ENCODE measurements around the gene GSPT1.

The GSPT1 gene

DNA sequence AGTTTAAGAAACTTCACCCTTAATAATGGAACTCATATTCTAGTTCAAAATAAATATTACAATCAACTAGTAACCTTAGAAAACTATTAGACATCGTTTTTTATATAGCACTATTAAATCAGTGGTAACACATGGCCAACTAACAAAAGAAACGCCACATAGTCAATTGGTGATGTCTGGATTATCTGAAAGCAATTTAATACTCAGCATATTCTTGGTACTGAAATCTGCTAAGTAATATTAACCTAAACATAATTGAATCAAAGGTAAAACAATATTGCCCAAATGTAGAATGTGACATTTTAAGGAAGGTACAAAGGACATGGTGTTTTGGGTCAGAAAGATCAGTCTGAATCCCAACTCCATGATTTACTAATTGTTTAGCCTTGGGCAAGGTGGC lies 53.3 kb downstream of the GSPT1 start:
- Histone ChIP-seq H3K9me3 (ENCODE audit: control insufficient read depth, low read length) (no peaks in the 10 kb centered on the region), H3K4me3 (ENCODE audit: insufficient read depth, low read depth, low read length, poor library complexity, severe bottlenecking) (no peak overlapping the region), H3K27me3 (replicated peaks; ENCODE audit: control insufficient read depth, insufficient read depth, low read length, poor library complexity, severe bottlenecking) (no peaks in the 10 kb centered on the region), H3K4me1 (ENCODE audit: control insufficient read depth, insufficient read depth, low read length, poor library complexity, severe bottlenecking) (no peaks in the 10 kb centered on the region), H3K27ac (ENCODE audit: insufficient read depth, low read length, poor library complexity, severe bottlenecking) (no peak overlapping the region), H3K36me3 (ENCODE audit: control insufficient read depth, insufficient read depth, low read length) (no peaks in the 10 kb centered on the region)
- no peak for DNase-seq

DNA sequence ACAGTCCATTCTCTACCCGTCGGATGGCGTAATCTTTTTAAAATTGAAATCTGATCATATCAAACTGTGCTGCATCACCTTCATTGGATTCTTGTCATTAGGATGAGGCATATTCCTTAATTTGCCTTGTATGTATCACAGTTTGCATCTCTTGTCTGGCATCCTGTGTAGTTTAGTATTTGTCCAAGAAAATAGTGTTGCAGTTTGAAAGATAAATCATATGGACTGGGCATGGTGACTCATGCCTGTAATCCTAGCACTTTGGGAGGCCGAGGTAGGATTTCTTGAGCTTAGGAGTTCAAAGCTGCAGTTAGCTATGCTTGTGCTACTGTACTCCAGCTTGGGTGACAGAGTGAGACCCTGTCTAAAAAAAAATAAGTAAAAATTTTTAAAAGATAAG lies 58.6 kb downstream of the GSPT1 start:
- DNase-seq: no peak
- Histone ChIP-seq H3K36me3 (ENCODE audit: control insufficient read depth, insufficient read depth, low read length) (no peaks in the 10 kb centered on the region), H3K27ac (ENCODE audit: insufficient read depth, low read length, poor library complexity, severe bottlenecking) (no peak overlapping the region), H3K27me3 (replicated peaks; ENCODE audit: control insufficient read depth, insufficient read depth, low read length, poor library complexity, severe bottlenecking) (no peaks in the 10 kb centered on the region), H3K9me3 (ENCODE audit: control insufficient read depth, low read length) (no peaks in the 10 kb centered on the region), H3K4me1 (ENCODE audit: control insufficient read depth, insufficient read depth, low read length, poor library complexity, severe bottlenecking) (peaks cover 9% of the 10 kb centered on the region), H3K4me3 (ENCODE audit: insufficient read depth, low read depth, low read length, poor library complexity, severe bottlenecking) (no peak overlapping the region)

DNA sequence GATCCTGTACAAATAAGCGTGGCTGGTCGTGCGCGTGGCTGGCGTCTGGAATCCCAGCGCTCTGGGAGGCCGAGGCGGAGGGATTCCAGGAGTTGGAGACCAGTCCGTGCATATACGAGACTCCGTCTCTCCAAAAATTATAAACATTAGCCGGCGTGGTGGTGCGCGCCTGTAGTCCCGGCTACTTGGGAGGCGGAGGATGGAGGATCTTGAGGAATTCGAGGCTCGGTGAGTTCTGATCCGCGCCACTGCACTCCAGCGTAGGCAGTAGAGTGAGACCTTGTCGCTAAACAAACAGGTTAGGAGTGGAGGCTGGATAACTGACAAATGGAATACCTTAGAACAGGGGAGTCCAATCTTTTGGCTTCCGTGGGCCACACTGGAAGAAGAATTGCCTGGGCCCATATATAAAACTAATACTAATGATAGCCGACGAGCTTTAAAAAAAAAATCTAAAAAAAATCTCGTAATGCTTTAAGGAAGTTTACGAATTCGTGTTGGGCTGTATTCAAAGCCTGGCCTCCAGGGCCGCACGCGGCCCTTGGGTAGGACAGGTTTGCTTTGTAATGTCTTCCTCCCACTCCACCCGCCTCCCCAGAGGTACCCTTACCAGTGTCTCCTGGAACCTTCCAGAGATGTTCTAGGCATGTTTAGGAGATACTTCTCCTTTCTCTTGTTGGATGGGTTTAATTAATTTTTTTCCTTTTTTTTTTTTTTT lies 63.5 kb downstream of the GSPT1 start:
- no peak for DNase-seq
- Histone ChIP-seq H3K9me3 (ENCODE audit: control insufficient read depth, low read length) (no peaks in the 10 kb centered on the region), H3K27me3 (replicated peaks; ENCODE audit: control insufficient read depth, insufficient read depth, low read length, poor library complexity, severe bottlenecking) (no peaks in the 10 kb centered on the region), H3K27ac (ENCODE audit: insufficient read depth, low read length, poor library complexity, severe bottlenecking) (peak overlapping the region; percentile 93), H3K4me3 (ENCODE audit: insufficient read depth, low read depth, low read length, poor library complexity, severe bottlenecking) (peak overlapping the region; percentile 98), H3K36me3 (ENCODE audit: control insufficient read depth, insufficient read depth, low read length) (peaks cover 16% of the 10 kb centered on the region), H3K4me1 (ENCODE audit: control insufficient read depth, insufficient read depth, low read length, poor library complexity, severe bottlenecking) (peaks cover 17% of the 10 kb centered on the region)

DNA sequence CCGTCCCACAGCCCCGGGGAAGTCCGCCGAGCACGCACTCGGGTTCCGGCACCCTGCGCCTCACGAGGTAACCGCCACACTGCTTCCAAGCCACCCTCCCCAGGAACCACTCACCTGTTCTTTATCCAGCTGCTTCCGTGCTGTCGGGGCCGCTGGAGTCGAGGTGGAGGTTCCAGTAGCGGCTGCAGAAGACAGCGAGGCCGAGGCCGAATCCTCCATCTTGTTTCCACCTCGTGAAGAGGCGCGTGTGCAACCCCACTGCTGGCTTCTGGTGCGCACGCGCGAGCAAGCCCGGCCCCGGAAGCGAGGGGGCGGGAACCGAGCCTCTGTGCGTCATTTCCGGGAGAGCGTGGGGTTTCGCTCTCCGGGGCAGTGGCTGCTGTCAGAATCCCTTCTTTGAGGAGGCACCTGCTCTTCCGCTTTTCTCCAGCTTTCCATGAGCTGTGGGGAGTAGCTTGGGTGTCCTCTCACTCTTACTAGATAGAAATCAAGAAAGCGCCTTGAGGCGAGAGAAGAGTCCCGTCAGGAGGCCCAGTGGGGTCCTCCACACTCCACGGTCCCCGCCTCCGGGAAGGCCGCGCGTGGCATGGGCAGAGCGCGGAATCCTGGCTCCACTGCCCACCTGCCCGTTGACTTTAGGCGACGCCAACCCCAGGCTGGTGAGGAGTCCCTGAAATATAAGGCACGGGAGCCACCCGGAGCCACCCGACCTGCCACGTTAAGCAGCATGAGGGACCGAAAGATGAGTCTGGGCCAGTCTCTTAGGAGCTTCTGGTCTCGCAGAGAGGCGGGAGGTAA lies 64.3 kb downstream of the GSPT1 start, which contains the start of gene RSL1D1:
RSL1D1 (minus strand) TSS at position 249 of the 798 bp plus-strand sequence; CDS start at position 219, 30 bp downstream.
- Histone ChIP-seq H3K27ac (ENCODE audit: insufficient read depth, low read length, poor library complexity, severe bottlenecking) (peak within 1 kb of the TSS; percentile 93), H3K4me1 (ENCODE audit: control insufficient read depth, insufficient read depth, low read length, poor library complexity, severe bottlenecking) (peaks cover 17% of the 10 kb centered on the region), H3K4me3 (ENCODE audit: insufficient read depth, low read depth, low read length, poor library complexity, severe bottlenecking) (peak within 1 kb of the TSS; percentile 98), H3K9me3 (ENCODE audit: control insufficient read depth, low read length) (no peaks in the 10 kb centered on the region), H3K27me3 (replicated peaks; ENCODE audit: control insufficient read depth, insufficient read depth, low read length, poor library complexity, severe bottlenecking) (no peaks in the 10 kb centered on the region), H3K36me3 (ENCODE audit: control insufficient read depth, insufficient read depth, low read length) (peaks cover 23% of the 10 kb centered on the region)
- peak; percentile 86 to 87 (median 87) for DNase-seq

DNA sequence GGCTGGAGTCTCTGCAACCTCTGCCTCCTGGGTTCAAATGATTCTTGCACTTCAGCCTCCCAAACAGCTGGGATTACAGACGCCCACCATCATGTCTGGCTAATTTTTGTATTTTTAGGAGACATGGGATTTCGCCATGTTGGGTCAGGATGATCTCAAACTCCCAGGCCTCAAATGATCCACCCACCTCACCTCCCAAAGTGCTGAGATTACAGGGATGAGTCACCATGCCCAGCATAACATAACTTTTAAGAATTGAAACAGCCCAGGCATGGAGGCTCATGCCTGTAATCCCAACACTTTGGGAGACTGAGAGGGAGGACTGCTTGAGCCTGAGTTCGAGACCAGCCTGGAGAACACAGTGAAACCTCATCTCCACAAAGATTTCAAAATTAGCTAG lies 66.9 kb downstream of the GSPT1 start:
- Histone ChIP-seq H3K27me3 (replicated peaks; ENCODE audit: control insufficient read depth, insufficient read depth, low read length, poor library complexity, severe bottlenecking) (no peaks in the 10 kb centered on the region), H3K27ac (ENCODE audit: insufficient read depth, low read length, poor library complexity, severe bottlenecking) (no peak overlapping the region), H3K9me3 (ENCODE audit: control insufficient read depth, low read length) (no peaks in the 10 kb centered on the region), H3K36me3 (ENCODE audit: control insufficient read depth, insufficient read depth, low read length) (peaks cover 49% of the 10 kb centered on the region), H3K4me1 (ENCODE audit: control insufficient read depth, insufficient read depth, low read length, poor library complexity, severe bottlenecking) (peaks cover 12% of the 10 kb centered on the region), H3K4me3 (ENCODE audit: insufficient read depth, low read depth, low read length, poor library complexity, severe bottlenecking) (no peak overlapping the region)
- no peak for DNase-seq

DNA sequence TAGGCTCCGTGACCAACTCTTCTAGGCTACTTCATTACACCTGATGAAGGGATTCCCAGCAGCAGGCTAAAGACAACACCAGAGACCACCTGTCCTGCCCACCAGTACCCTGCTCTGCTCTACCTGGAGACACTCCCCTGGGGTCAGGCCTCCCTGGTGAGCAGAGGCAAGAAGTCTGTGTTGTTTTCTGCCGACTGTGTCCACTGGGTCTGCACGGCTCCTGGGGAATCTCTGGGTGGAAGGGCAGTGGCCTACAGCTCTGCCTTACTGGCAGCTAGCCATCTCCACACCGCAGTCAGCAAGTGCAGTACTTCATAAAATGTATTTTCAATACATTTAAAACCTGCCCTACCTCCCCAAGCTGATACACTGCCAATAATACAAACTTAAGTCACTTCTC lies 71.3 kb downstream of the GSPT1 start:
- peaks cover 86% of the 10 kb centered on the region for H3K36me3 ChIP-seq (ENCODE audit: control insufficient read depth, insufficient read depth, low read length)

DNA sequence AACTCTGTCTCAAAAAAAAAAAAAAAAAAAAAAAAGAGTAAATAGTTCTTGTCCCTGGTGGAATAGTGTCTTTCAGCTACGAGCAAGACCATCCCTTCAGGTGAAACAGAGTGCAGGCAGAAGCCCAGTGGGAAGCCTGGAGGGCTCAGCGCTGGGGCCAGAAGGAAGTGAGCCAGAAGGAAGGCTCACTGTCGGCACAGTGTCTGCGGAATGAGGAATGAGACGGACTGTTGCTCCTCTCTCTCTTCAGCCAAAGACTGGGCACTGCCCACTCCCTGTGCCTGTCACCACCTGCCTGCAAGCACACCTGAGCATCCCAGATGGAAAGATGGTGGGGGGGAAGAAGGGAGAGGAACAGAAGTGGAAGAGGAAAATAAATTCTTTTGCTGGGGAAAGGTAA lies 71.9 kb downstream of the GSPT1 start:
- no peak overlapping the region for H3K27ac ChIP-seq (ENCODE audit: insufficient read depth, low read length, poor library complexity, severe bottlenecking)
- H3K4me1 ChIP-seq (ENCODE audit: control insufficient read depth, insufficient read depth, low read length, poor library complexity, severe bottlenecking): no peaks in the 10 kb centered on the region
- no peak for DNase-seq
- H3K9me3 ChIP-seq (ENCODE audit: control insufficient read depth, low read length): no peaks in the 10 kb centered on the region
- peaks cover 87% of the 10 kb centered on the region for H3K36me3 ChIP-seq (ENCODE audit: control insufficient read depth, insufficient read depth, low read length)
- H3K27me3 ChIP-seq (replicated peaks; ENCODE audit: control insufficient read depth, insufficient read depth, low read length, poor library complexity, severe bottlenecking): no peaks in the 10 kb centered on the region
- H3K4me3 ChIP-seq (ENCODE audit: insufficient read depth, low read depth, low read length, poor library complexity, severe bottlenecking): no peak overlapping the region

More for the DNA sequence above, 71.3 kb downstream of the GSPT1 start:
- Histone ChIP-seq H3K27ac (ENCODE audit: insufficient read depth, low read length, poor library complexity, severe bottlenecking) (no peak overlapping the region), H3K9me3 (ENCODE audit: control insufficient read depth, low read length) (no peaks in the 10 kb centered on the region), H3K27me3 (replicated peaks; ENCODE audit: control insufficient read depth, insufficient read depth, low read length, poor library complexity, severe bottlenecking) (no peaks in the 10 kb centered on the region), H3K4me3 (ENCODE audit: insufficient read depth, low read depth, low read length, poor library complexity, severe bottlenecking) (no peak overlapping the region), H3K4me1 (ENCODE audit: control insufficient read depth, insufficient read depth, low read length, poor library complexity, severe bottlenecking) (no peaks in the 10 kb centered on the region)
- no peak for DNase-seq

DNA sequence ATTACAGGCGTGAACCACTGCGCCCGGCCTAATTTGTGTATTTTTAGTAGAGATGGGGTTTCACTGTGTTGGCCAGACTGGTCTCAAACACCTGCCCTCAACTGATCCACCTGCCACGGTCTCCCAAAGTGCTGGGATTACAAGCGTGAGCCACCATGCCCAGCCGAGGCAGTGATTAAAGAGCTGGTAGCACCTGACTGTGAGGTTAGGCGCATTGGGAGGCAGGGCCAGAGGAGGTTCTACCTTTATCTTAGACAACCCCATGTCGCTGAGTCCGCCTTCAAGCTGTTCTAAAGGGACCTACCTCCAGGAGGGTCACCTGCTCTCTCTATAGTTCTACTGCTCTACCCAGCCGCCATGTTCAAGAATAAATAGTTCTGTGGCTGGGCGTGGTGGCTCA lies 72.5 kb downstream of the GSPT1 start:
- Histone ChIP-seq H3K27me3 (replicated peaks; ENCODE audit: control insufficient read depth, insufficient read depth, low read length, poor library complexity, severe bottlenecking) (no peaks in the 10 kb centered on the region), H3K27ac (ENCODE audit: insufficient read depth, low read length, poor library complexity, severe bottlenecking) (no peak overlapping the region), H3K4me1 (ENCODE audit: control insufficient read depth, insufficient read depth, low read length, poor library complexity, severe bottlenecking) (no peaks in the 10 kb centered on the region), H3K4me3 (ENCODE audit: insufficient read depth, low read depth, low read length, poor library complexity, severe bottlenecking) (no peak overlapping the region), H3K36me3 (ENCODE audit: control insufficient read depth, insufficient read depth, low read length) (peaks cover 88% of the 10 kb centered on the region), H3K9me3 (ENCODE audit: control insufficient read depth, low read length) (no peaks in the 10 kb centered on the region)
- no peak for DNase-seq

DNA sequence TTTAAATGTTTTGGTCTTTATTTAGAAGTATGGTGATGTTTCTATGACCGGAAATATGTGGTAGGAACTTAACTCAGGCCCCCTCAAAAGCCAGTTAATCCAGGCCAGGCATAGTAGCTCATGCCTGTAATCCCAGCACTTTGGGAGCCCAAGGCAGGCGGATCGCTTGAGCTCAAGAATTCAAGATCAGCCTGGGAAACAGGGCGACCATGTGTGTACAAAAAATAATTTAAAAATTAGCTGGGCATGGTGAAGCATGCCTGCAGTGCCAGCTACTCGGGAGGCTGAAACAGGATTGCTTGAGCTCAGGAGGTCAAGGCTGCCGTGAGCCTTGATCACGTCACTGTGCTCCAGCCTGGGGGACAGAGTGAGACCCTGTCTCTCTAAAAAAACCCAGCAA lies 74.7 kb downstream of the GSPT1 start:
- Histone ChIP-seq H3K4me1 (ENCODE audit: control insufficient read depth, insufficient read depth, low read length, poor library complexity, severe bottlenecking) (no peaks in the 10 kb centered on the region), H3K36me3 (ENCODE audit: control insufficient read depth, insufficient read depth, low read length) (peaks cover 92% of the 10 kb centered on the region), H3K27me3 (replicated peaks; ENCODE audit: control insufficient read depth, insufficient read depth, low read length, poor library complexity, severe bottlenecking) (no peaks in the 10 kb centered on the region), H3K4me3 (ENCODE audit: insufficient read depth, low read depth, low read length, poor library complexity, severe bottlenecking) (no peak overlapping the region), H3K27ac (ENCODE audit: insufficient read depth, low read length, poor library complexity, severe bottlenecking) (no peak overlapping the region), H3K9me3 (ENCODE audit: control insufficient read depth, low read length) (no peaks in the 10 kb centered on the region)
- DNase-seq: no peak

DNA sequence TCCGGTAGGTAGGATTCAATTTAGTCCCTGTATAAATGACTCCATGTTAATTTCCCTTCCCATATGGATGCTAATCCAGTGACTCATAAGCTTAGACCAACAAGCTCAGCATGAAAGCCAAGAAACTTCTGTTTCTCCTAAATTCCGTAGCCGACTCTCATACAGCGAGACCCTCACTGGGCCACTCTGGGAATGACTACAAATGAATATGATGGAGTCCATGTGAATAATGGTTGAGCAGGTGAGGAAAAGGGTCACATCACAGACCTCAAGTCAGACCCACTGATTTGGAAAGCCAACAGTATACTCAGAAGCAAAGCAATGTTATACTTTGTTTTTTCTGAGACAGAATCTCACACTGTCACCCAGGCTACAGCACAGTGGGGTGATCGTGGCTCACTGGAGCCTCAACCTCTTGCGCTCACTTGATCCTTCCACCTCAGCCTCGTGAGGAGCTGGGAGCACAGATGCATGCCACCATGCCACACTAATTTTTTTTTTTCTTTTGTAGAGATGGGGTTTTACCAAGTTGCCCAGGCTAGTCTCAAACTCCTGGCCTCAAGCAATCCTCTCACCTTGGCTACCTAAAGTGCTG lies 79.0 kb downstream of the GSPT1 start:
- Histone ChIP-seq H3K27ac (ENCODE audit: insufficient read depth, low read length, poor library complexity, severe bottlenecking) (no peak overlapping the region), H3K4me1 (ENCODE audit: control insufficient read depth, insufficient read depth, low read length, poor library complexity, severe bottlenecking) (no peaks in the 10 kb centered on the region), H3K36me3 (ENCODE audit: control insufficient read depth, insufficient read depth, low read length) (peaks cover 56% of the 10 kb centered on the region), H3K27me3 (replicated peaks; ENCODE audit: control insufficient read depth, insufficient read depth, low read length, poor library complexity, severe bottlenecking) (no peaks in the 10 kb centered on the region), H3K9me3 (ENCODE audit: control insufficient read depth, low read length) (no peaks in the 10 kb centered on the region), H3K4me3 (ENCODE audit: insufficient read depth, low read depth, low read length, poor library complexity, severe bottlenecking) (no peak overlapping the region)
- DNase-seq: no peak
